OCI-LY7 (cell line): Measurements from ENCODE around the gene XKR7. TPM values are rescaled to one million over a fixed set of nuclear protein-coding genes. Genes with fewer than 3 reads are reported as not detected.

Experiments used
- BruUV-seq: library from RNA; stranded (reverse); fragments of 400-500 nt; replicated peaks from 2 replicates; lab custom pipeline; 2021; lab: Mats Ljungman, UMichigan
- CTCF ChIA-PET: fragments of 300-600 bp; sonication (Branson Sonifier 250); formaldehyde crosslinking; loops from one replicate; lab custom pipeline; 2022; ENCODE audit warnings: antibody characterized with exemption; ENCODE audit not compliant: unreplicated experiment; lab: Charles Lee
- POLR2A ChIA-PET: fragments of 300-600 bp; sonication (Branson Sonifier 250); formaldehyde crosslinking; loops from one replicate; lab custom pipeline; 2022; ENCODE audit warnings: antibody characterized with exemption; lab: Charles Lee
- DNase-seq: peaks from one replicate; pipeline ENCODE4 v3.0.0-alpha.2; 2015; ENCODE audit warnings: low spot score
- H2AFZ ChIP-seq: fragments of 200-600 bp; sonication (generic), shearing (Covaris generic); 2 replicates; pipeline ENCODE4 v1.6.1; 2014; ENCODE audit warnings: mild to moderate bottlenecking, antibody characterized with exemption, low read length, moderate library complexity
- H3K27ac ChIP-seq: fragments of 200-600 bp; sonication (generic); 2 replicates; pipeline ENCODE4 v1.5.1; 2014; ENCODE audit warnings: mixed run types, low read depth, mild to moderate bottlenecking, moderate library complexity, low read length, inconsistent platforms; ENCODE audit not compliant: poor library complexity, severe bottlenecking
- H3K36me3 ChIP-seq: fragments of 200-600 bp; sonication (generic); 2 replicates; pipeline ENCODE4 v1.6.1; 2014; ENCODE audit warnings: mild to moderate bottlenecking, antibody characterized with exemption, low read length, moderate library complexity, mixed read lengths; ENCODE audit not compliant: insufficient read depth
- H3K4me1 ChIP-seq: fragments of 200-600 bp; sonication (generic); 2 replicates; pipeline ENCODE4 v1.5.1; 2014; ENCODE audit warnings: mild to moderate bottlenecking, low read length; ENCODE audit not compliant: insufficient read depth, poor library complexity, severe bottlenecking
- H3K4me2 ChIP-seq: fragments of 200-600 bp; sonication (generic); 2 replicates; pipeline ENCODE4 v1.6.1; 2014; ENCODE audit warnings: mild to moderate bottlenecking, low read length
- H3K4me3 ChIP-seq: fragments of 200-600 bp; sonication (generic); 2 replicates; pipeline ENCODE4 v1.5.1; 2014; ENCODE audit warnings: mild to moderate bottlenecking, low read depth, low read length; ENCODE audit not compliant: poor library complexity, severe bottlenecking
- H3K79me2 ChIP-seq: fragments of 200-600 bp; sonication (generic); 2 replicates; pipeline ENCODE4 v1.6.1; 2016; ENCODE audit warnings: low read depth, mild to moderate bottlenecking, low read length, moderate library complexity, mixed read lengths; ENCODE audit not compliant: insufficient read depth
- H3K9me2 ChIP-seq: fragments of 200-600 bp; sonication (generic); 2 replicates; pipeline ENCODE4 v1.6.1; 2016; ENCODE audit warnings: mild to moderate bottlenecking, low read length, mixed read lengths; ENCODE audit not compliant: insufficient read depth
- H3K9me3 ChIP-seq: fragments of 200-600 bp; sonication (generic); 2 replicates; pipeline ENCODE4 v1.6.1; 2014; ENCODE audit warnings: mild to moderate bottlenecking, mixed run types, low read length, mixed read lengths
- H4K20me1 ChIP-seq: fragments of 200-600 bp; sonication (generic); 2 replicates; pipeline ENCODE4 v1.6.1; 2014; ENCODE audit warnings: mild to moderate bottlenecking, antibody characterized with exemption, low read length, moderate library complexity, mixed read lengths; ENCODE audit not compliant: insufficient read depth
- CTCF ChIP-seq: fragments of 200-600 bp; sonication (generic); conservative IDR thresholded peaks from 2 replicates; pipeline ENCODE4 v1.5.1; 2014; ENCODE audit warnings: mild to moderate bottlenecking, antibody characterized with exemption, low read length, moderate library complexity, mixed read lengths
- EZH2phosphoT487 ChIP-seq: fragments of 200-600 bp; sonication (generic); IDR thresholded peaks from 2 replicates; pipeline ENCODE4 v1.6.1; 2018; ENCODE audit warnings: low read depth, borderline replicate concordance, mild to moderate bottlenecking, mixed run types, antibody characterized with exemption, low read length, moderate library complexity, mixed read lengths
- intact Hi-C: fragments of 100-400 bp; cut with micrococcal nuclease; formaldehyde crosslinking; loops from one replicate; pipeline ENCODE4 v1.10.0; 2022; ENCODE audit not compliant: unreplicated experiment
- total RNA-seq, 2 experiments: library from RNA; depleted of rRNA in 1 of 2; stranded (reverse); fragments of >200 nt in 1 of 2; shearing (Covaris generic) in 1 of 2; gene quantifications; 2 replicates each; pipeline ENCODE4 v1.2.3, GENCODE V29; 2014 to 2022

XKR7 gene
- total RNA-seq, 2 experiments from 2014 or later: not detected

- no peaks in the 10 kb centered on the region for H3K9me2 ChIP-seq
- H2AFZ ChIP-seq: peak within 1 kb of the TSS; percentile 40
- TF ChIP-seq EZH2phosphoT487: no peak
- peak; percentile 95 for TF ChIP-seq CTCF
- H3K27ac ChIP-seq: peak within 1 kb of the TSS; percentile 62
- POLR2A ChIA-PET: interaction anchor here (0.5 to 1.6 kb wide), 5 partner anchors 69 to 337 kb away, joined by 3 to 5 read pairs (median 3); no protein-coding TSS in a partner anchor
- BruUV-seq: no TSS peak
- CTCF ChIA-PET: interaction anchor here (0.9 to 2.5 kb wide), 2 partner anchors 66 to 97 kb away, joined by 4 to 7 read pairs; no protein-coding TSS in a partner anchor
- H3K4me3 ChIP-seq: peak within 1 kb of the TSS; percentile 79
- peak within 1 kb of the TSS; percentile 85 for H3K4me2 ChIP-seq
- peak; percentile 99 for DNase-seq
- H3K4me1 ChIP-seq: peaks cover 19% of the 10 kb centered on the region
- H3K79me2 ChIP-seq: peaks cover 23% of the 10 kb centered on the region
- 0 out of 2 replicates have a peak, but pooled peaks cover 9% of the 10 kb centered on the region for H4K20me1 ChIP-seq
- peaks cover 13% of the 10 kb centered on the region for H3K9me3 ChIP-seq
- intact Hi-C loops: loop anchor here (1.0 to 5.0 kb wide), 2 partner anchors 99 to 156 kb away; partner anchors contain the start of gene TM9SF4
- peaks cover 38% of the 10 kb centered on the region for H3K36me3 ChIP-seq
Measured at GRCh38 chr20:31951530-31952453, 16.2 kb upstream of the XKR7 start, which contains the start of gene PDRG1. Gene PDRG1 (minus strand): TSS chr20:31952046. CDS start chr20:31951961, 85 bp downstream.

GRCh38 chr20:31953556-31954148 is 14.3 kb upstream of the XKR7 start:
- CTCF ChIA-PET: no interaction called here
- DNase-seq: no peak
- no TSS peak for BruUV-seq

More at GRCh38 chr20:31953556-31954148, 14.3 kb upstream of the XKR7 start:
- Histone ChIP-seq H3K4me2 (no peak overlapping the region), H4K20me1 (0 out of 2 replicates have a peak, but pooled peaks cover 9% of the 10 kb centered on the region), H3K9me2 (no peaks in the 10 kb centered on the region), H3K4me3 (no peak overlapping the region), H2AFZ (no peak overlapping the region), H3K27ac (no peak overlapping the region), H3K36me3 (peaks cover 19% of the 10 kb centered on the region), H3K79me2 (peaks cover 23% of the 10 kb centered on the region), H3K4me1 (peaks cover 21% of the 10 kb centered on the region), H3K9me3 (peaks cover 2% of the 10 kb centered on the region; the same call in 1 of the 2 replicates)
- intact Hi-C loops: loop anchor here (5.0 kb wide), 1 partner anchor 154 kb away; the partner anchor contains the start of gene TM9SF4
- POLR2A ChIA-PET: no interaction called here
- TF ChIP-seq CTCF: no peak
- no peak for TF ChIP-seq EZH2phosphoT487
